ENCODE measurements around the gene BBS9. TPM values are rescaled to one million over a fixed set of nuclear protein-coding genes. Genes with fewer than 3 reads are reported as not detected.
"Not testable (repeated sequence)": the region's sequence is repeated elsewhere in the genome, so short reads cannot be mapped to it uniquely, and the experiment has no call there.

The BBS9 gene
- total and polyA plus RNA-seq, 9 donors, result 13.0 to 23.5 (median 15.9) TPM

DNA sequence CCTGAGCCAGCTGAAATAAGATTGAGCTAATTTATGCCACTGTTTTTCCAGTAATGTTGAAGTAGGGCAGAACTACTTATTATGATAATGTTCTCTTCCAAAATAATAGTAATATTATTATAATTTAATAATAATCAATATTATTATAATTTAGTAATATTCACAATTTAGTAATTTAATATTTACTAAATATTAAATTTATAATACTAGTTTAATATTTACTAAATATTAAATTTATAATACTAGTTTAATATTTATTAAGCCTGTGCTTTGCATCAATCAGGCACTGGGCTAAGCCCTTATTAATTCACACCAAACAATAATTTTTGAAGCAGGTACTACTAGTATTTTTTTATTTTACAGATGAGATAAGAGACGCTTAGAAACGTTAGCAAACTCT, 170.1 kb downstream of the BBS9 start:
- H3K9me3 ChIP-seq (replicated peaks; ENCODE audit: control insufficient read depth, low read depth, low read length), result peaks cover 17% of the 10 kb centered on the region
- no CpG with 5 or more reads among the region's 2 CpGs for WGBS (ENCODE audit: insufficient coverage)
- no peaks in the 10 kb centered on the region for H3K36me3 ChIP-seq (ENCODE audit: control insufficient read depth, insufficient read depth, low read length)
- H3K27me3 ChIP-seq (ENCODE audit: control insufficient read depth, insufficient read depth, low read length), result no peaks in the 10 kb centered on the region
- no peak overlapping the region for H3K27ac ChIP-seq (ENCODE audit: low read length)
- no peaks in the 10 kb centered on the region for H3K4me1 ChIP-seq (ENCODE audit: control insufficient read depth, insufficient read depth, low read length)
- no peak for DNase-seq
- no peak overlapping the region for H3K4me3 ChIP-seq (ENCODE audit: low read length)

GRCh38 chr7:33300131-33300530, 170.8 kb downstream of the BBS9 start:
- DNase-seq, result no peak
- no peaks in the 10 kb centered on the region for H3K27me3 ChIP-seq (ENCODE audit: control insufficient read depth, insufficient read depth, low read length)
- no peaks in the 10 kb centered on the region for H3K4me1 ChIP-seq (ENCODE audit: control insufficient read depth, insufficient read depth, low read length)
- H3K36me3 ChIP-seq (ENCODE audit: control insufficient read depth, insufficient read depth, low read length), result no peaks in the 10 kb centered on the region
- no peak overlapping the region for H3K27ac ChIP-seq (ENCODE audit: low read length)
- no CpG with 5 or more reads among the region's 1 CpG for WGBS (ENCODE audit: insufficient coverage)
- peaks cover 17% of the 10 kb centered on the region for H3K9me3 ChIP-seq (replicated peaks; ENCODE audit: control insufficient read depth, low read depth, low read length)
- no peak overlapping the region for H3K4me3 ChIP-seq (ENCODE audit: low read length)

DNA sequence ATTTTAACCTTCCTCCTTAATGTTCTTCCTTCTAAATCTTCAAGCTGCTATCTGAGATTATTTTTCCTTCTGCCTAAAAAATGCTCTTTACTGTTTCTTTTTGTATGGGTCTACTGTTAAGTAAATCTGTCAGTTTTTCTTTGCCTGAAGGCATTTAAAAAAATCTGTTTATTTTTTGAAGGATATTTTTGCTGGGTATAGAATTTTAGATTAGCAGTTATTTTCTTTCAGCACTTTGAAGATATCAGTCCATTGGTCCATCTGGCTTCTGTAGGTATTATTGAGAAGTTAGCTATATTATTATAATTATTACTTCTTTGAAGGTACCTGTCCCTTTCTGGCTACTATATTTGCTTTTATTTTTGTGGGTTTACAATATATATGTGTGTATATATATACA, 171.4 kb downstream of the BBS9 start:
- H3K4me3 ChIP-seq (ENCODE audit: low read length), result no peak overlapping the region
- no peaks in the 10 kb centered on the region for H3K27me3 ChIP-seq (ENCODE audit: control insufficient read depth, insufficient read depth, low read length)
- no peak overlapping the region for H3K27ac ChIP-seq (ENCODE audit: low read length)
- H3K4me1 ChIP-seq (ENCODE audit: control insufficient read depth, insufficient read depth, low read length), result no peaks in the 10 kb centered on the region
- H3K36me3 ChIP-seq (ENCODE audit: control insufficient read depth, insufficient read depth, low read length), result no peaks in the 10 kb centered on the region
- no peak for DNase-seq
- peaks cover 17% of the 10 kb centered on the region for H3K9me3 ChIP-seq (replicated peaks; ENCODE audit: control insufficient read depth, low read depth, low read length)

- peaks cover 17% of the 10 kb centered on the region for H3K9me3 ChIP-seq (replicated peaks; ENCODE audit: control insufficient read depth, low read depth, low read length)
- 96% methylated on average over 25 of the region's 33 CpGs for WGBS (ENCODE audit: insufficient coverage)
These were observed 174.7 kb downstream of the BBS9 start for GRCh38 chr7:33303978-33304557.

DNA sequence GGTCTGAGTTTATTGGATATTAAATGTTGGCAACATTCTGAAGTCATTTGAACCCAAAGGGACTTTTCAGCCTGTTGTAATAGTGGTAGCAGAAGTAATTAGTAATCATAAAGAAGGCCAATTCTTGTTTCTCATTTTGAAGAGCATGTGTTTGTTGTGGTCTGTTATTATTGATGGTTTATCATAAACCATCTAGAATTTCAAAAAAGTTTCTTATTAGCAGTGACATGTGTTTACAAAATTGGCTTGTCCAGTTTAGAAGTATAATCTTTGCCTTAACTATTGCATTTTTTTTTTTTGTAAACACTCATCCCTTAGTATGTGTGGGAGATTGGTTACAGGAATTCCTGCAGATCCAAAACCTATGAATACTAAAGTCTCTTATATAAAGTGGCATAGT, 177.8 kb downstream of the BBS9 start:
- Histone ChIP-seq H3K27me3 (ENCODE audit: control insufficient read depth, insufficient read depth, low read length) (no peaks in the 10 kb centered on the region), H3K27ac (ENCODE audit: low read length) (no peak overlapping the region), H3K4me3 (ENCODE audit: low read length) (no peak overlapping the region), H3K9me3 (replicated peaks; ENCODE audit: control insufficient read depth, low read depth, low read length) (peaks cover 2% of the 10 kb centered on the region), H3K4me1 (ENCODE audit: control insufficient read depth, insufficient read depth, low read length) (peaks cover 2% of the 10 kb centered on the region), H3K36me3 (ENCODE audit: control insufficient read depth, insufficient read depth, low read length) (no peaks in the 10 kb centered on the region)
- DNase-seq, result no peak

More at GRCh38 chr7:33303978-33304557, 174.7 kb downstream of the BBS9 start:
- not testable (repeated sequence) for H3K27ac ChIP-seq (ENCODE audit: low read length); H3K36me3 ChIP-seq (ENCODE audit: control insufficient read depth, insufficient read depth, low read length); H3K27me3 ChIP-seq (ENCODE audit: control insufficient read depth, insufficient read depth, low read length); H3K4me1 ChIP-seq (ENCODE audit: control insufficient read depth, insufficient read depth, low read length); DNase-seq; H3K4me3 ChIP-seq (ENCODE audit: low read length)

- Histone ChIP-seq H3K27me3 (ENCODE audit: control insufficient read depth, insufficient read depth, low read length) (no peaks in the 10 kb centered on the region), H3K4me1 (ENCODE audit: control insufficient read depth, insufficient read depth, low read length) (peaks cover 2% of the 10 kb centered on the region), H3K4me3 (ENCODE audit: low read length) (no peak overlapping the region), H3K27ac (ENCODE audit: low read length) (no peak overlapping the region), H3K36me3 (ENCODE audit: control insufficient read depth, insufficient read depth, low read length) (no peaks in the 10 kb centered on the region), H3K9me3 (replicated peaks; ENCODE audit: control insufficient read depth, low read depth, low read length) (no peaks in the 10 kb centered on the region)
- WGBS (ENCODE audit: insufficient coverage), result no CpG with 5 or more reads among the region's 1 CpG
- DNase-seq, result no peak
These were observed 181.2 kb downstream of the BBS9 start for GRCh38 chr7:33310546-33310945.

DNA sequence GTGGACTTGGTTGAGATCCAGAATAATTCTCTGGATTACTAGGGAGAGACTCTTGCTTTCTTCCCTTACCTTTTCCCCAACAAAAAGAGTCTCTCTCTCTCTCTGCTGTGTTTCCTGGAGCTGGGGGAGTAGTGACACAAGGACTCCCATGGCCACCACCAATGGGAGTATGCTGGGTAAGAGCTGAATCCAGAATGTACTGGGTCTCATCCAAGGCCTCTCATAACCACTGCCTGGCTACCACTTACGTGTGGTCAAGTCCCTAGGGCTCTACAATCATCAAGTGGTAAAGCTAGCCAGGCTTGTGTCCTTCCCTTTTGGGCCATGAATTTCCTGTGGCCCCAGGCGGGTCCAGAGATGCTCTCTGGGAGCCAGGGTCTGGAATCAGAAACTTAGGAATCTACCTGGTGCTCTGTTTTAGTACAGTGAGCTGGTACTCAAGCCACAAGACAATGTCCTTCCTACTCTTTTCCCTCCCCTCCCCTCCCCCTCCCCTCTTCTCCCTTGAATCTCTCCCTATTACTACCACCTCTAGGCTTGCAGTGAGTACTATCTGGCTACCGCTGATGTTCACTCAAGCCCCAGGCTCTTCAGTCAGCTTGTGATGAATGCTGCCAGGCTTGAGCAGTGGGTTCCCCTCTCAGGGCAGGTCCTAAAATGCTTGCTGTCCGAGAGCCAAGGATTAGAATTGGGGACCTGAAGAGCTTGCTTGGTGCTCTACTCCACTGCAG, 196.6 kb downstream of the BBS9 start:
- no peak for DNase-seq
- 92% methylated on average over 3 of the region's 4 CpGs for WGBS (ENCODE audit: insufficient coverage)
- H3K27ac ChIP-seq (ENCODE audit: low read length), result no peak overlapping the region
- H3K27me3 ChIP-seq (ENCODE audit: control insufficient read depth, insufficient read depth, low read length), result no peaks in the 10 kb centered on the region
- no peaks in the 10 kb centered on the region for H3K36me3 ChIP-seq (ENCODE audit: control insufficient read depth, insufficient read depth, low read length)
- H3K4me1 ChIP-seq (ENCODE audit: control insufficient read depth, insufficient read depth, low read length), result no peaks in the 10 kb centered on the region
- H3K9me3 ChIP-seq (replicated peaks; ENCODE audit: control insufficient read depth, low read depth, low read length), result no peaks in the 10 kb centered on the region
- H3K4me3 ChIP-seq (ENCODE audit: low read length), result no peak overlapping the region

DNA sequence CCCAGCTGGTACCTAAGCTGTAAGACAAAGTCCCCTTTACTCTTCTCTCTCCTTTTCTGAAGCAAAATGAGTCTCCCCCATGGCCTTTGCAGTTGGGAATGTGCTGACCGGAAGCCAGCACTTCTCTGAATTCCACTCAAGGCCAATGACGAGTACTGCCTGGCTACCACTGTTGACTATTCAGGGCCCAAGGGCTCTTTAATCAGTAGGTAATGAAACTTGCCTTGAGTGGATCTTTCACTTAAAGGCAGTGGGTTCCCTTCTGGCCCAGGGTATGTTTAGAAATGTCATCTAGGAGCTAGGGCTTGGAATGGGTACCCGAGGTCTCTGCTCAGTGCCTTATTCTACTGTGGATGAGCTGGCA, 197.1 kb downstream of the BBS9 start:
- WGBS (ENCODE audit: insufficient coverage), result 100% methylated on average over 1 of the region's 3 CpGs
- H3K9me3 ChIP-seq (replicated peaks; ENCODE audit: control insufficient read depth, low read depth, low read length), result no peaks in the 10 kb centered on the region

GRCh38 chr7:33327427-33327826, 198.1 kb downstream of the BBS9 start:
- H3K9me3 ChIP-seq (replicated peaks; ENCODE audit: control insufficient read depth, low read depth, low read length), result no peaks in the 10 kb centered on the region
- no peaks in the 10 kb centered on the region for H3K4me1 ChIP-seq (ENCODE audit: control insufficient read depth, insufficient read depth, low read length)
- no peaks in the 10 kb centered on the region for H3K36me3 ChIP-seq (ENCODE audit: control insufficient read depth, insufficient read depth, low read length)
- H3K27me3 ChIP-seq (ENCODE audit: control insufficient read depth, insufficient read depth, low read length), result no peaks in the 10 kb centered on the region
- H3K4me3 ChIP-seq (ENCODE audit: low read length), result no peak overlapping the region
- DNase-seq, result no peak
- H3K27ac ChIP-seq (ENCODE audit: low read length), result no peak overlapping the region
- WGBS (ENCODE audit: insufficient coverage), result no CpG with 5 or more reads among the region's 1 CpG

More for the DNA sequence above, 197.1 kb downstream of the BBS9 start:
- Histone ChIP-seq H3K27ac (ENCODE audit: low read length) (no peak overlapping the region), H3K4me3 (ENCODE audit: low read length) (no peak overlapping the region), H3K36me3 (ENCODE audit: control insufficient read depth, insufficient read depth, low read length) (no peaks in the 10 kb centered on the region), H3K4me1 (ENCODE audit: control insufficient read depth, insufficient read depth, low read length) (no peaks in the 10 kb centered on the region), H3K27me3 (ENCODE audit: control insufficient read depth, insufficient read depth, low read length) (no peaks in the 10 kb centered on the region)
- no peak for DNase-seq

GRCh38 chr7:33334349-33334748, 205.0 kb downstream of the BBS9 start:
- no peak for DNase-seq
- no peak overlapping the region for H3K27ac ChIP-seq (ENCODE audit: low read length)

GRCh38 chr7:33336820-33337219, 207.5 kb downstream of the BBS9 start:
- H3K27ac ChIP-seq (ENCODE audit: low read length), result no peak overlapping the region
- no peak overlapping the region for H3K4me3 ChIP-seq (ENCODE audit: low read length)
- WGBS (ENCODE audit: insufficient coverage), result no CpG with 5 or more reads among the region's 2 CpGs
- no peaks in the 10 kb centered on the region for H3K27me3 ChIP-seq (ENCODE audit: control insufficient read depth, insufficient read depth, low read length)
- H3K9me3 ChIP-seq (replicated peaks; ENCODE audit: control insufficient read depth, low read depth, low read length), result no peaks in the 10 kb centered on the region
- no peaks in the 10 kb centered on the region for H3K4me1 ChIP-seq (ENCODE audit: control insufficient read depth, insufficient read depth, low read length)
- no peaks in the 10 kb centered on the region for H3K36me3 ChIP-seq (ENCODE audit: control insufficient read depth, insufficient read depth, low read length)
- no peak for DNase-seq

More at GRCh38 chr7:33334349-33334748, 205.0 kb downstream of the BBS9 start:
- no peaks in the 10 kb centered on the region for H3K4me1 ChIP-seq (ENCODE audit: control insufficient read depth, insufficient read depth, low read length)
- 100% methylated on average over 1 of the region's 3 CpGs for WGBS (ENCODE audit: insufficient coverage)
- H3K4me3 ChIP-seq (ENCODE audit: low read length), result no peak overlapping the region
- no peaks in the 10 kb centered on the region for H3K9me3 ChIP-seq (replicated peaks; ENCODE audit: control insufficient read depth, low read depth, low read length)
- H3K36me3 ChIP-seq (ENCODE audit: control insufficient read depth, insufficient read depth, low read length), result no peaks in the 10 kb centered on the region
- H3K27me3 ChIP-seq (ENCODE audit: control insufficient read depth, insufficient read depth, low read length), result no peaks in the 10 kb centered on the region
